Stimulated activated naive B cell treated with anti-CD40 and anti-IgM and Interleukin-4, amounts not matched to agents 10 μg/mL and 1 μg/mL and 100 μg/mL, for 72 hours (primary cell): ENCODE measurements around the gene SLC9A1.

ENCODE experiments used
- ATAC-seq, 2 donors: fragments of 150-1000 bp; cut with Tn5 transposase; replicated peaks; 2 replicates each; pipeline ENCODE4 v1.10.0; 2021; ENCODE audit warnings: moderate library complexity in 1 of 2
- DNase-seq: peaks from one replicate; pipeline ENCODE4 v3.0.0; 2021
- H3K27ac Mint-ChIP-seq: one replicate; pipeline ENCODE4 v1.8.0; 2022; ENCODE audit warnings: mild to moderate bottlenecking, mixed read lengths
- H3K27me3 Mint-ChIP-seq, 2 donors: one replicate each; pipeline ENCODE4 v1.8.0; 2022; ENCODE audit warnings: mixed read lengths in 2 of 2
- H3K36me3 Mint-ChIP-seq, 2 donors: one replicate each; pipeline ENCODE4 v1.8.0; 2022; ENCODE audit warnings: mixed read lengths in 2 of 2, mild to moderate bottlenecking in 1 of 2
- H3K4me1 Mint-ChIP-seq, 2 donors: one replicate each; pipeline ENCODE4 v1.8.0; 2022; ENCODE audit warnings: mixed read lengths in 2 of 2, mild to moderate bottlenecking in 1 of 2
- H3K4me3 Mint-ChIP-seq, 2 donors: one replicate each; pipeline ENCODE4 v1.8.0; 2022; ENCODE audit warnings: mild to moderate bottlenecking in 2 of 2, mixed read lengths in 2 of 2, moderate library complexity in 1 of 2
- H3K9me3 Mint-ChIP-seq, 2 donors: one replicate each; pipeline ENCODE4 v1.8.0; 2022; ENCODE audit warnings: mixed read lengths in 2 of 2, mild to moderate bottlenecking in 1 of 2

SLC9A1 gene

DNA sequence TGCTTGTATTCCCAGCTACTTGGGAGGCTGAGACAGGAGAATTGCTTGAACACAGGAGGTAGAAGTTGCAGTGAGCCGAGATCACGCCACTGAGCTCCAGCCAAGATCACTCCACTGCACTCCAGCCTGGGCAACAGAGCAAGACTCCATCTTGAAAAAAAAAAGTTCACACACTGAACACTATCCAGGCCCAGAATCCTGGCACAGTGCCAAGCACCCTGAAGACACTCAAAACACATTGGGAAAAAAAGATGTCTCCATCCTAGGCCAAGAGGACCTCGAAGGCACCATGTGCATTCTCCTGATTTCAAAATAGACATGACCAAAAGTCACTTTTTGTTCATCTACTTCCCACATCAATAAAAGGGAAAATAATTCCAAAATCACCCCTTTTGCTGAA is 38.7 kb downstream of the SLC9A1 start:
- peaks cover 21 to 42% of the 10 kb centered on the region in 2 donors for H3K4me1 Mint-ChIP-seq
- H3K27ac Mint-ChIP-seq, result peak overlapping the region; percentile 62

DNA sequence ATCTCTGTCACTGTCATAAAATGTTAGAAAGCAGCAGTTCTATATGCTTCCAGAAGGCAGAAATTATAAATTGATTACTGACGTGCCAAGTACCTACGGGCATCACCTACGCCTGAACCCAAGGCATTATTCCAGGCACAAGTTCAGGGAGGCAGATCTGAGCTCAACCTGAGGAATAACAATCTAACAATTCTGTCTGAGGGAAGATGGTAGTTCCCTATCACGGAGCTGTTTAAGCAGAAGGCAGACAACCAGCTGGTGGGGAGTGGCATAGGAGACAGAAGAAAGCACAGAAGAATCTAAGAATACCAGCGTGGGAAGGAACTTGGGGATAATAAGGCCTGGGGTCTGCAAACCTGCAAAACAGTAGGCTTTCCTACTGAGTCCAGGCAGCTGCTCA is 40.4 kb downstream of the SLC9A1 start:
- Mint-ChIP-seq H3K27me3 (no peaks in the 10 kb centered on the region), H3K4me3 (no peak overlapping the region), H3K27ac (no peak overlapping the region), H3K9me3 (no peaks in the 10 kb centered on the region), H3K4me1 (peaks cover 25 to 37% of the 10 kb centered on the region in 2 donors), H3K36me3 (peaks cover 22 to 30% of the 10 kb centered on the region in 2 donors)
- no peak for DNase-seq
- no peak for ATAC-seq

More for the DNA sequence above, 38.7 kb downstream of the SLC9A1 start:
- Mint-ChIP-seq H3K36me3 (peaks cover 20 to 32% of the 10 kb centered on the region in 2 donors), H3K9me3 (no peaks in the 10 kb centered on the region), H3K27me3 (no peaks in the 10 kb centered on the region), H3K4me3 (no peak overlapping the region)
- no peak for ATAC-seq
- no peak for DNase-seq

DNA sequence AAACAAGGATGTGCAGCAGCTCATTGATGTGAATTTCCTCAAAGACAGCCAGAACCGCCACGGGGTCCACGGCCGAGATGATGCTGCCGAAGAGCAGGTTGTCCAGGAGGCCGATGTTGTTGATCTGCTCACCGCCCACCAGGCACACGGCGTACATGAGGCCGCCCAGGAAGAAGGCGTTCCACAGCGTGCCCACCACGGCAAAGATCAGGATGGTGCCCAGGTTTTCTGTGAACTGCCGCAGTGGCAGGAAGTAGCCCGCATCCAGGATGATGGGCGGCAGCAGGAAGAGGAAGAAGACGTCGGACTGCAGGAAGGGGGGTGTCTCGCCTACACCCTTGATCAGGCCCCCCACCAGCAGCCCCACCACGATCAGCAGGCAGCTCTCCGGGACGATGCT is 41.1 kb downstream of the SLC9A1 start:
- H3K4me1 Mint-ChIP-seq, result peaks cover 27 to 41% of the 10 kb centered on the region in 2 donors
- no peak overlapping the region for H3K4me3 Mint-ChIP-seq
- H3K9me3 Mint-ChIP-seq, result no peaks in the 10 kb centered on the region
- H3K27ac Mint-ChIP-seq, result no peak overlapping the region
- peaks cover 26 to 37% of the 10 kb centered on the region in 2 donors for H3K36me3 Mint-ChIP-seq
- DNase-seq (no peak), ATAC-seq (no peak)
- H3K27me3 Mint-ChIP-seq, result no peaks in the 10 kb centered on the region

DNA sequence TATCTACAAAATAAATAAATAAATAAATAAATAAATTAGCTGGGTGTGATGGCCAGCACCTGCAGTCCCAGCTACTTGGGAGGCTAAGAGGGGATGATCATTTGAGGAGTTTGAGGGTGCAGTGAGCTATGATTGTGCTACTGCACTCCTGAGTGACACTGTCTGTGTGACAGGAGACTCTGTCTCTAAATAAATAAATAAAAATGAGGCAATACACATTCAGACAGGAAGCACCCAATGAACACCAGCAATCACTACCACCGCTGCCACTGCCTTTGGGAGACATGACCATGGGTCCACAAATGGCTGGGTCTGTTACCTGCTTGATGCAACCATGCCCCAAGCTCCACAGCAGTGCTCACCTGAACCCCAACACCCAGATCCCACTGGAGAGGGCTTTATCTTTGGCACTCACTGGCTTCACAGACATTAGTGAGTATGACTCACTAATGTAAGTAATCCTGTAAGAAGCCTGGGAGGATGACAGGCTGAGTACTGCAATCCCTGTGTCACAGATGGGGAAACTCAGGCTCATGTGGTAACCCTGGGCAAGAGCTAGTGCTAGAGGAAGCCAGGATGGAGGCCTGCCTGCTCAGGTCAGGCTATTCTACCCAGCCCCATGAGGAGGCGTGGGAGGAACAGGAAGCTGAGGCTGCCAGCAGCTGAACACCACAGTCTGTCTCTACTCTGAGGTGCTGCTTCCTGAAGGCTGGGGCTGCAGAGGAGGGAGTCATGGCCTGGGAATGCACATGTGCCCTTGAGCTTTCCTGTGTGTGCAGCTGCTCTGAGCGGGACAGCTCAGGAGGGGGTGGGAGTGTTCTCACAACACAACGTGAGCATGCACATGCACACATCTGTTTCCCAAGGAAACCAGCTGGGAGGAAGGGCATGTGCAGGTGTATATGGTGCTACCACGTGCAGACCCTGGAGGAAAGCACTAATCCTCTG is 43.0 kb downstream of the SLC9A1 start:
- ATAC-seq (peak; percentile 99 to 100), DNase-seq (peak; percentile 69)
- Mint-ChIP-seq H3K4me1 (peaks cover 31 to 45% of the 10 kb centered on the region in 2 donors), H3K27me3 (no peaks in the 10 kb centered on the region), H3K9me3 (no peaks in the 10 kb centered on the region), H3K27ac (peak overlapping the region; percentile 80), H3K4me3 (peak overlapping the region; percentile 46 to 68), H3K36me3 (peaks cover 29 to 45% of the 10 kb centered on the region in 2 donors)

DNA sequence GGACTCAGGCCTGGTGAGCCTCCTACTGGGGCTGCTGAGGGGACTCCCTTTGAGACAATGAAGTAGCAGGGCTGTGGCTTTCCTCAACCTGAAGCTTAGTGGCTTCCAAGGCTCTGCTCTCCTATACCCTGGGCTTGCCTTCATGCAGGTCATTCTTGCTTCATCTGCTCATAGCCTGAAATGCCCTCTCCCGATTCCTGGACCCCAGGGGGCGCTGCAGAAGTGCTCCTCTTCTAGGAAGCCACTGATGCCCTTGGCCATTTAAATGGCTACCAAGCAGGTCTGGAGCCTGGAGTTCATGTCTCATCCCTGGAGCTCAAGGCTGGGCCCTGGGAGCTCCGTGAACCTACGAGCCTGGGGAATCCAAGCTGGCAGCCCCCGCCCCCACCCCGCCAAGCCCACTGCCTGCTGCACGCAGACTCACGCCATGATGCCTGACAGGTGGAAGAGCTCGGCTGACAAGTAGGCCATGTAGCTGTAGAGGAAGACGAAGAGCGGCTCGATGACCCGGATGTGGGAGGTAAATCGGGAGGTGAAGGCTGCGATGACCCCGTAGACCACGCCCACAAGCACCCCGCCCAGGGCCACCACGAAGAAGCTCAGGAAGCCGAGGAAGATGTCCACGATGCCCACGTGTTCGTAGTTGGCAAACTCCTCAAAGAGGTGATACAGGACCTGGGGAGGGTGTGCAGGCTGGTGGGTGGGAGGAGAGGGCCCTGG is 45.7 kb downstream of the SLC9A1 start:
- Mint-ChIP-seq H3K36me3 (peaks cover 32 to 55% of the 10 kb centered on the region in 2 donors), H3K27ac (peak overlapping the region; percentile 2), H3K4me3 (no peak overlapping the region), H3K9me3 (no peaks in the 10 kb centered on the region), H3K4me1 (peaks cover 36 to 46% of the 10 kb centered on the region in 2 donors), H3K27me3 (no peaks in the 10 kb centered on the region)
- ATAC-seq (no peak), DNase-seq (no peak)

DNA sequence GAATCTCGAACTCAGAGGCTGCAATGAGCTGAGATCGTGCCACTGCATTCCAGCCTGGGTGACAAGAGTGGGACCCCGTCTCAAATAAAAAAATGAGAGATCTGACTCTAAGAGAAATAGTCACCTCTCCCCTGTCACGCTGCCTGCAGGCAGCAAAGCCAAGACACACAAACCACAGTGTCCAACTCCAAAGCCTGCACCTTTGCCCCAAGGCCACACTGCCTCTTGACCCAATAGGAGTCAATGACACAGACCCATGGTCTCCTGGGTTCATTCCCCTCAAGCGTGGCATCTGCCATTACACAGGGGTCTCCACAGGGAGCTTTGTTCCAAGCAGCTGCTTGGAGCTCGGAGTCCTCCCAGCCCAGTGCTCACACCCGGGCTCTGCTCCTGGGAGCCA is 46.3 kb downstream of the SLC9A1 start:
- H3K27ac Mint-ChIP-seq, result no peak overlapping the region
- H3K9me3 Mint-ChIP-seq, result no peaks in the 10 kb centered on the region
- no peak for ATAC-seq
- H3K4me1 Mint-ChIP-seq, result peaks cover 36 to 46% of the 10 kb centered on the region in 2 donors
- DNase-seq, result no peak
- no peaks in the 10 kb centered on the region for H3K27me3 Mint-ChIP-seq
- H3K4me3 Mint-ChIP-seq, result no peak overlapping the region
- peaks cover 29 to 51% of the 10 kb centered on the region in 2 donors for H3K36me3 Mint-ChIP-seq

DNA sequence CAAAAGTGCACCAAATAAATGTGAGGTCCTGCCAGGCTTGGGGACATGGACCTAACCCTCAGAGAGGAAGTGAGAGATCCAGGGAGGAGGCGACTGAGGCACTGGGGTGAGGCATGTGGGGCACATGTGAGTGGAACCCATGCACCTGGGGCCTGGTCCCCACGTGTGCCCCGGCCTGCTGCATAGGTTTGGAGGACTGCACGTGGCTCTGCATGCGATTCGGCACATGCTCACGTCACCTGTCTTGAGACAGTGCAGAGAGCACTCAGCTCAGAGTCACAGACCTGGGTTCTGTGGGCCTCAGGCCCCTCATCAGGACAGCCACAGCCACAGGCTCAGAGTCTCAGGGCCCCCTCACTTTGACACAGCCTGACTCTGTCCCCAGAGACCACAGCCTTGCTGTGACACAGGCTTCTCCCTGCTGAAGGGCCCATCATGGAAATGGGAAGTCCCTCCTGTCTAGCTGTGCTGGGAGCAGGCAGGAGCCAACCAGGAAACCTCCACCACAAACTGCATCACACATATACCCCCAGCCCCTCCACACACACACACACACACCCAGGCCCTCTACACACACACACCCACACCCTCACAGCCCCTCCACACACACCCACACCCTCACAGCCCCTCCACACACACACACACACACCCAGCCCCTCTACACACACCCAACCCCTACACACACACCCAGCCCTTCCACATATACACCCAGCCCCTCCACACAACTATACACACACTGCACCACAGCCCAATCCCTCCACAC is 48.2 kb downstream of the SLC9A1 start:
- DNase-seq (peak; percentile 82), ATAC-seq (peak; percentile 87 to 92)
- Mint-ChIP-seq H3K36me3 (peaks cover 25 to 48% of the 10 kb centered on the region in 2 donors), H3K4me1 (peaks cover 36 to 48% of the 10 kb centered on the region in 2 donors), H3K4me3 (peak overlapping the region; percentile 26 to 59), H3K27ac (peak overlapping the region; percentile 97), H3K9me3 (no peaks in the 10 kb centered on the region), H3K27me3 (no peaks in the 10 kb centered on the region)

DNA sequence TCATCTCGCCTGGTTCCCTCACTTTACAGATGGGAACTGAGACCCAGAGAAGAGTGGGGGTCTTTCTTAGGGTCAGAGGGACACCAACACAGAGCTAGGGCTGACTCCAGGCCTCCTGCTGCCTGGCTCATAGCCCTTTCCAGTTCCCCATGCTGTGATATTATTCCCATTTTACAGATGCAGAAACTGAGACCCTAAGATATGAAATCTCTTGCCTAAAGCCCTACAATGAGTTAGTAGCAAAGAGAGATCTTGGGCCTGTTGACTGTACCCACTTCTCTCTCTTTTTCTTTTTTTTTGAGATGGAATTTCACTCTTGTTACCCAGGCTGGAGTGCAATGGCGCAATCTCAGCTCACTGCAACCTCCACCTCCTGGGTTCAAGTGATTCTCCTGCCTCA is 49.9 kb downstream of the SLC9A1 start:
- DNase-seq (no peak), ATAC-seq (no peak)
- Mint-ChIP-seq H3K27ac (peak overlapping the region; percentile 97), H3K36me3 (peaks cover 26 to 57% of the 10 kb centered on the region in 2 donors), H3K9me3 (no peaks in the 10 kb centered on the region), H3K4me1 (peaks cover 37 to 52% of the 10 kb centered on the region in 2 donors), H3K27me3 (no peaks in the 10 kb centered on the region), H3K4me3 (no peak overlapping the region)

DNA sequence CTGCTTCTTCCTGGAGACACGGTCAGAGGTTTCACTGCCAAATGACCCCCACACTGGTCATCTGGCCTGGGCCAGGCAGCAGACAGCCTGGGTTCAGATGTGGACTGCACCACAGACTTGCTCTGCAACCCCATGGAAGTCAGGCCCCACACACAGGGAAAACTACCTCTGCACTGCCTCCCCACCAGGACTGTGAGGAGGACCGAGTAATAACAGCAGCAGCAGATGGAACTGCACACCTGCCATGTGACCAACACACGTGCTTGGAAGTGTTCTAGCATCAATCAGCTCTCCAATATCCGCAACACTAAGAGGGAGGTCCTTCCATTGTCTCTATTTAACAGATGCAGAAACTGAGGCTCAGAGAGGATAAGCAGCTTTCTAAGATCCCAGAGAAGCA is 51.4 kb downstream of the SLC9A1 start:
- Mint-ChIP-seq H3K9me3 (no peaks in the 10 kb centered on the region), H3K27me3 (no peaks in the 10 kb centered on the region), H3K4me1 (peaks cover 45 to 61% of the 10 kb centered on the region in 2 donors), H3K27ac (peak overlapping the region; percentile 73), H3K36me3 (peaks cover 24 to 49% of the 10 kb centered on the region in 2 donors), H3K4me3 (no peak overlapping the region)
- DNase-seq, result no peak
- ATAC-seq, result no peak

DNA sequence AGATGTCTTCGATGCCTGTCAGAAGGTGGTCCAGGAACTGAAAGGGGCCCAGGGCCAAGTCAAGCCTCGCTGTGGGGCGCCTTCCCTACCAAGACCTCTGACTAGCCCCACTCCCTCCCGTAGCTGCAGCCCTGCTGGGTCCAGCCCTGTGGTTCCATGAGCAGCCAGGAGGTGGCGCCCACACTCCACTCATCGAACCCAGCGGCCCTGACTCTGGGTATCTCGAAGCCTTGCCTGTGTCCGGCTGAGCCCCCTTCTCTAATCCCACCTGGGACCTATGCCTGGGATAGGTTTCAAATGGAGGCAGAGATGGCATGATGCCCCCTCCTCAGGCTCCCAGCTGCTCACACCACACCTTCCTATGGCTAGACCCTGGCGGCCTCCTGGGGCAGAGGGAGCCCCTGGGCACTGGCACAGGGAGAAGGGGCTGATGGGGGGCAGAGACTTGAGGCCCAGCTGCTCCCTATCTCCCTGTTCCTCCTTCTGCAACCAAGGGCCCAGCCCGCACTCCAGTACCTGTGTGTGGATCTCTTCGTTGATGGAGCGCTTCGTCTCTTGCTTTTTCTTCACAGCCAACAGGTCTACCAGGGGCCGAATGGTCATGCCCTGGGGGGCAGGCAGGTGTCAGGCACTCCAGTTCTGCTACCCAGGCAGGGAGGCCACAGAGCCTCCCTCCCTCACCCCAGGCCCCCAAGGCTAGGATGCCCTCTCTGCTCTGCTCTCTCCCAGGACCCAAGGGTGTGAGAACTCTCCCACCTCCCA is 52.0 kb downstream of the SLC9A1 start:
- H3K9me3 Mint-ChIP-seq, result no peaks in the 10 kb centered on the region
- H3K27me3 Mint-ChIP-seq, result no peaks in the 10 kb centered on the region
- ATAC-seq (peak; percentile 14 to 28), DNase-seq (peak; percentile 78)
- H3K4me3 Mint-ChIP-seq, result no peak overlapping the region
- peaks cover 26 to 49% of the 10 kb centered on the region in 2 donors for H3K36me3 Mint-ChIP-seq
- H3K4me1 Mint-ChIP-seq, result peaks cover 50 to 66% of the 10 kb centered on the region in 2 donors
- H3K27ac Mint-ChIP-seq, result peak overlapping the region; percentile 93

DNA sequence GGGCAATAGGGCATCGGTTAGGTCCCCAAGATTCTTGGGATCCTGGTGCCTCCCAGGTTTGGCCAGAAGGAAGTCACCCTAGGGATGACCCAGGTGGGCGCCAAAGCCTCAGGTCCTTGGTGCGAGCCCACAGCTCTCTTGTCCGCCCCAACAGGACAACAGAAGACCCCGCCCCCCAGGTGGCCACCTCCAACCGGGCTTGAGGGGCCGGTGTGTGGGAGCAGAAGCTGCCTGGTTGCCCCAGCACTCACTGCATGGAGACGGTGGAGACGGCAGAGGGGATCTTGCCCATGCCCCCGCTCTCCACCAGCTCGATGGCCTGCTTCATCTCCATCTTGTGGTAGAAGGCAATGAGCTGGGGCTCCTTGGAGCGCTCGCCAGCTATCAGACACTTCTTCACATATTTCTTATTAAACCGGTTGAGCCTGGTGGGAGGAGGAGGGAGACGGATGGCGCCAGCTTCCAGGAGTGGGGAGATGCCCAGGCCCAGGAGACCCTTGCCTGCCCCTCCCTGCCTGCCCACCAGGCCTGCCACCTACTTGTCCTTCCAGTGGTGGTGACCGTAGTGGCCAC is 52.7 kb downstream of the SLC9A1 start:
- Mint-ChIP-seq H3K4me1 (peaks cover 51 to 68% of the 10 kb centered on the region in 2 donors), H3K4me3 (no peak overlapping the region), H3K36me3 (peaks cover 25 to 47% of the 10 kb centered on the region in 2 donors), H3K27ac (peak overlapping the region; percentile 93), H3K27me3 (no peaks in the 10 kb centered on the region), H3K9me3 (no peaks in the 10 kb centered on the region)
- no peak for DNase-seq
- no peak for ATAC-seq

DNA sequence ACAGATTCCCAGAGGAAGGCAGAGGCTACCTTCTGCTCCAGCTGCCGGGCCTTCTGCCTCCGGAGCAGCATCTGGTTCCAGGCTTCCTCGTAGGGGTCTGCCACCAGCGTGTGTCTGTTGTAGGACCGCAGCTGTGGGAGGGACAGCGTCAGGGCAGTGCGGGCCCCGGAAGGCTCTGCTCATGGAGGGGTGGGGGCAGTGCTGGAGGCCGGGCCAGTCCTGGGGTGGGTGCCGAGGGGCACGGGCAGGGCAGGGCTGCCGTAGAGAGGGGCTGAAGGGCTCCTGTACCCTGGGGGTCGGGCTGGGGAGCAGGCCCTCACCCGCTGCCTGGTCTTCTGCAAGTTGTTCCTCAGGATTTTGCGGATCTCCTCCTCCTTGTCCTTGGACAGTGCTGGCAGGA is 53.2 kb downstream of the SLC9A1 start:
- no peak overlapping the region for H3K27ac Mint-ChIP-seq
- no peaks in the 10 kb centered on the region for H3K9me3 Mint-ChIP-seq
- H3K4me1 Mint-ChIP-seq, result peaks cover 46 to 64% of the 10 kb centered on the region in 2 donors
- H3K27me3 Mint-ChIP-seq, result no peaks in the 10 kb centered on the region
- H3K36me3 Mint-ChIP-seq, result peaks cover 23 to 42% of the 10 kb centered on the region in 2 donors
- ATAC-seq (no peak), DNase-seq (no peak)
- no peak overlapping the region for H3K4me3 Mint-ChIP-seq

DNA sequence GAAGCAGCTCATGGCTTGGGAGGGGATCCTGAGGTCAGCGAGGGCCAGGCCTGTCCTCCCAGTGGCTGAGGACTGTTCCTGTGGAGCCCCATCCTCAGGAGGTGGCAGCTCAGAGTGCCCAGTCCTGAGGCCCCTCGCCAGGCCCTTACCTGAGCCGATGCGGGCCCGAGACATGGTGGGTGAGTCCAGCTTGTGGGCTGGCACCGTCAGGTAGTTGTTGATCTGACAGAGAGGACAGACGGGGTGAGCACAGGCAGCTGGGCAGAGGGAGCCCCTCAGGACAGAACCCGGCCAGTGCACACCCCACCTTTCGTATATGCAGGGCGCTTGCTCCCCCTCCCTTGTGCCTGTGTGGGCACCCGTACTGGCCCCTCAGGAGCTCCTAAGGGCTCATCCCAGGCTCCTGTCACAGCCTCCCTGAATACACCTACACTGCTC is 53.9 kb downstream of the SLC9A1 start:
- no peaks in the 10 kb centered on the region for H3K9me3 Mint-ChIP-seq
- H3K36me3 Mint-ChIP-seq, result peaks cover 23 to 37% of the 10 kb centered on the region in 2 donors
- ATAC-seq (no peak), DNase-seq (no peak)
- H3K27ac Mint-ChIP-seq, result peak overlapping the region; percentile 91
- H3K27me3 Mint-ChIP-seq, result no peaks in the 10 kb centered on the region
- no peak overlapping the region for H3K4me3 Mint-ChIP-seq
- peaks cover 40 to 58% of the 10 kb centered on the region in 2 donors for H3K4me1 Mint-ChIP-seq
